Measurements from ENCODE around the gene KIF7. TPM values are rescaled to one million over a fixed set of nuclear protein-coding genes. Genes with fewer than 3 reads are reported as not detected.
A peak's percentile ranks its signal among the peaks of the same experiment; 100 is the strongest.

The KIF7 gene
- total RNA-seq, 1 experiment from 2014 or later: 5.0 TPM

DNA sequence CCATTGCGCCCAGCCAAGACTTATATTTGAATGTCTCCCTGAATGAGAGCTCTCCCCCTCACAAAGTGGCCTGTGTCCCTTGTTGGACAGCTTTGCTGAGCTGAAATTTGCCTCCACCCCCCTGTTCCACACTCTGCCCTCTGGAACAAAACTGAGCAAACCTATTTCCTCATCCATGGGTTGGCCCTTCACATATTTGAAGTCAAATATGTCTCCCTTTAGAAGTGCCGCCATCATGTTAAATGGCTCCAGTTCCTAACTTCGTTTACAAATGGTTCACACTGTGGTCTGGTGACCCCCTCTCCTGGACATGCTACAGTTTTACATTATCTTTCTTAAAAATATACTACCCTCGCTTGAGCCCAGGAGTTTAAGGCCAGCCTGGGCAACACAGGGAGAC, 19.3 kb upstream of the KIF7 start:
- Histone ChIP-seq H3K27me3 (0 out of 2 replicates have a peak, but pooled peaks cover 3% of the 10 kb centered on the region), H3K36me3 (no peaks in the 10 kb centered on the region), H3K4me3 (no peak overlapping the region), H3K4me1 (no peaks in the 10 kb centered on the region), H3K27ac (no peak overlapping the region), H3K9me3 (replicated peaks) (no peaks in the 10 kb centered on the region)
- DNase-seq: no peak

DNA sequence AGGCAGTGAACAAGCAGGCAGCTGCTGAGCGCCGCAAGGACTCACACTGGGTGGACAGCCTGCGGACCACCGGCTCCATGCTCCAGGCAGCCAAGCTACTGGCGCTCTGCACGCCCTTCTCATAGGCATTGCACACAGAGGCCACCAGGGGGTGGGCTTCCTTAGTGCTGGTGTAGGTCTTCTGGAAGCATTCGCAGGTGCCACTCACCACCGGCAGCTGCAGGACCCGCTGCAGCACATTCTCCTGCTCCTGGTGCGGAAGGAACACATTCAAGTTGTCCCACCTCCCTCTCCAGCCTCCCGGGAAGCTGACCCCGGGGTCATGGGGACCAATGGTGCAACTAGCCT, 17.9 kb upstream of the KIF7 start:
- no peaks in the 10 kb centered on the region for H3K36me3 ChIP-seq
- no peaks in the 10 kb centered on the region for H3K9me3 ChIP-seq (replicated peaks)
- H3K27me3 ChIP-seq: 0 out of 2 replicates have a peak, but pooled peaks cover 3% of the 10 kb centered on the region
- DNase-seq: peak; percentile 35 to 63
- H3K4me1 ChIP-seq: no peaks in the 10 kb centered on the region
- no peak overlapping the region for H3K4me3 ChIP-seq
- H3K27ac ChIP-seq: no peak overlapping the region

DNA sequence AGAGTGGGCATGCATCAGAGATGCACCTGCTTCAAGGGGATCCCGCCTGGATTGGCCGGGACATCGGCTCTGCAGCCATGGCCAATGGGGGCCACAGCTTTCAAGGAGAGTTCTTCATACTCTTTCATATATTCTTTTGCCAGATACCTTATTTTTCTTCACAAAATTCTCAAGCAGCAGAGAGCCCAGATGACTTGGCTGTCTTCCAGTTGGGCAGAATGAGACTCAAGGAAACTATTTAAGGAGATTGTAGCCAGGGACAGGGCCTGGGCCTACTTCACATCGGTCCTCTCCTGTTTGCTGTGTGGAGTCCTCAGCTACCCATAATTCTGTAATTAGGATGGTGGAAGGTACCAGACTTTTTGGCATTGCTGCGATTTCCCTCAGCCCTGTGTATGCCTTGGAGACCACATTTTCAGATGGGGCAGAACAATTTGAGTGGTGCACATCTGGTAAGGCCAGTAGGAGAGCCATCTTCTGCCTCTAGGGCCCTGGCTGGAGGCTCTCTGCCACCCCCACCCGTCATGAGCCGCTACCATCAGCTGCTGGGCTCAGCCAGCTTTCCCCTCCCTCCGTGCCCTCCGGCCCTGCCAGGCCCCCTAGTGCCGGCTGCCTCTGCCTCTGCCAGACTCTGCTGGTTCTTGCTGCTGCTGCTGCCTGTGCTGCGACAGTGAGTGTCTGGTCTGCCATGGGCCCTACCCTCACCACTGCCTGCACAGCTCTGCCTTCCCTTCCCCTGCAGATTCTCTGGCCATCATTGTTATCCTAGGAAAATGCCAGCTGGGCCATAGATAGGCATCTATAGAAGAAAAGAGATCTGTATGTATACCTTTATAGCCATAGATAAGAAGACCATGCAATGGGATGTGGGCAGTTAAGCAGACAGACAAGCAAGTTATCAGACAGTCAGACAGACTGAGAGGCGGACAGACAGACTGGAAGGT, 17.2 kb upstream of the KIF7 start:
- no peaks in the 10 kb centered on the region for H3K36me3 ChIP-seq
- H3K4me1 ChIP-seq: no peaks in the 10 kb centered on the region
- 0 out of 2 replicates have a peak, but pooled peaks cover 3% of the 10 kb centered on the region for H3K27me3 ChIP-seq
- no peaks in the 10 kb centered on the region for H3K9me3 ChIP-seq (replicated peaks)
- no peak overlapping the region for H3K27ac ChIP-seq
- no peak for DNase-seq
- no peak overlapping the region for H3K4me3 ChIP-seq

DNA sequence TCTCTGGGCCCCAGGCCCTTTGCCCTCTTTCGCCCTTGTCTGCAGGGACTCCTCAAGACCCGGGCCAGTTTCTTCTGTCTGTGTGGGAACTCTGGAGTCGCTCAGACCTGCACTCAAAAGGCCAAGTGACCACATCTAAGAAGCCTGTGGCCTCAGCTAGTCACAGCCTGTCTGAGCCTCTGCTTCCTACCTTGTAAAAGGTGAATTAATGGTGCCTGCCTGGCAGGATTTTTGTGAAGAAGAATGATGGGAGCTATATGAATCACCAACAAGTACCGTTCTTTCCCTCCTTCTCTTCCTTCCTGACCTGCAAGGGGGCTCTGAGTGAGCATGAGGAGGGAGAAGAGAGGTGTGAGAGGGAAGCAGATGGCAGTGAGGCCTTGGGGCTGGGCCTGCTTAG, 16.4 kb upstream of the KIF7 start:
- Histone ChIP-seq H3K27ac (no peak overlapping the region), H3K36me3 (no peaks in the 10 kb centered on the region), H3K9me3 (replicated peaks) (no peaks in the 10 kb centered on the region), H3K4me1 (no peaks in the 10 kb centered on the region), H3K4me3 (no peak overlapping the region), H3K27me3 (0 out of 2 replicates have a peak, but pooled peaks cover 3% of the 10 kb centered on the region)
- no peak for DNase-seq

DNA sequence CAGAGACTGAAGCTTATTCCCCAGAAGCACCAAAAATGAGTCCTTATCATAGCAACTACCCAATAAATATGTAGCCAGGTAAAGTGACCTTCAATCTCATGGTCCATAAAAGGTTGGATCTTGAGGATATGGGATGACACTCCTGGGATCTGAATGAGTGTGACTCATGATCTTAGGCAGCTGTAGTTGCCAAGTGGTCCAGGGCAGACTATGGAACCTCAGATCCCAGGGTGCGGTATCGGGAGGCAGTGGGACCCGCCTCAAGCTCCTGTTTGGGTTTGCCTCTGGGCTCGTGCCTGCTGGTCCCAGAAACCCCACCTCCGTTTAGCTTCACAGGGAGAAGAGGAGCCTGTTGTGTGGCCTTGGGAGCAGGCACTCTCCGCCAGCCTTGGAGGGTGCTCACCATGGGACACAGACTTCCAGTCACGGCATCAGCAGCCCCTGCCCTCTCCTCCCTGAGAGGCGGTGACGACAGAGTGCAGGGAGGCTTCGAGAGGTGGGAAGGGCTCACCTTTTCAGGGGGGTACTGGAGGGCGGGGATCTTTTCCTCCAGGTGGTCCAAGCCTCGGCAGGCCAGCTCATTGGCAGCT, 15.8 kb upstream of the KIF7 start:
- Histone ChIP-seq H3K27ac (no peak overlapping the region), H3K4me3 (no peak overlapping the region), H3K27me3 (0 out of 2 replicates have a peak, but pooled peaks cover 3% of the 10 kb centered on the region), H3K36me3 (no peaks in the 10 kb centered on the region), H3K4me1 (no peaks in the 10 kb centered on the region), H3K9me3 (replicated peaks) (no peaks in the 10 kb centered on the region)
- DNase-seq: no peak

DNA sequence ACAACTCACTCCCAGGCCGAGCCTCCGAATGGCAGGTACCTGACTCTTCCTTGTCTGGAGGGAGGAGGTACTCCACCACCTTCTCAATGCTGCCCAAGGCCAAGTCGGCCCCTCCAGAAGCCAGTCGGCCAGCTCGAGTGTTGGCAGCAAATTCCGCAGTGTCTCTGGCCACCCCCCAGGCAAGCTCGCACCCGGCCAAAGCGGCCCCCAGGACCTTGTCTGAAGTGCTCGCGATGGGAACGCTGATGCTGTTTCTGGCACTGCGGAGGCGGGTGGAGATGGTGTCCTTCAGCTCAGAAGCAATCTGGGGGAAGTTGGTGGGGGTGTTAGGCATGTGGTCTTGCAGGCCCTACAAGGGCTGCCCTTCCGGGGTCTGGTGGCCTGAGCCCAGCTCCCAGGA, 14.7 kb upstream of the KIF7 start:
- Histone ChIP-seq H3K27ac (no peak overlapping the region), H3K4me3 (no peak overlapping the region), H3K4me1 (no peaks in the 10 kb centered on the region), H3K27me3 (0 out of 2 replicates have a peak, but pooled peaks cover 4% of the 10 kb centered on the region), H3K9me3 (replicated peaks) (no peaks in the 10 kb centered on the region), H3K36me3 (no peaks in the 10 kb centered on the region)
- no peak for DNase-seq

DNA sequence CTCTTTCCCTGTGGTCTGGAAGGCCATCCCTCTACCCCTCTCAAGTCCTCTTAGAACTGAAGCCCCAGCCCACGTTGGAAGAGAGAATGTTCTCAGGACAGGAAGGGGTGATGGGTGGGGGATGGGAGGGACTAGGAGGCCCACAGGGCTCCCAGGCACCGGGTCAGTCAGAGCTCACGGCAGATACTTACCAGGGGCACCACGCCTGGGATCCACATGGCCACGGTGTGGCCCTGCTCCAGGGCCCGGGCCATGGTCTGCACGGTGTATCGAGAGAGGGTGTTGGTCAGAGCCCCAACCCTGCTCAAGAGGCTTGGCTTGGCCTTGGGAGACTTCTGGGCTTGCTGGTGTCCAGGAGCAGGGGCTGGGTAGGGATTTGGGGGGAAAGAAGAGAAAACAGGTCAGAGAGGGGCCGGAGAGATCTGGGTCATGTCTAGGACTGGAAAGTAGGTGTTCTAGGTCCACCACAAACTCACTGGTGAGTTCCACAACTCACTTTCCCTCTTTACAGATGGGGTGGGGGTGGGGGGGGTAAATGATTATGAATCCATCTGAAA, 14.1 kb upstream of the KIF7 start:
- Histone ChIP-seq H3K36me3 (no peaks in the 10 kb centered on the region), H3K4me3 (no peak overlapping the region), H3K9me3 (replicated peaks) (no peaks in the 10 kb centered on the region), H3K27me3 (0 out of 2 replicates have a peak, but pooled peaks cover 7% of the 10 kb centered on the region), H3K4me1 (no peaks in the 10 kb centered on the region), H3K27ac (no peak overlapping the region)
- DNase-seq: no peak

DNA sequence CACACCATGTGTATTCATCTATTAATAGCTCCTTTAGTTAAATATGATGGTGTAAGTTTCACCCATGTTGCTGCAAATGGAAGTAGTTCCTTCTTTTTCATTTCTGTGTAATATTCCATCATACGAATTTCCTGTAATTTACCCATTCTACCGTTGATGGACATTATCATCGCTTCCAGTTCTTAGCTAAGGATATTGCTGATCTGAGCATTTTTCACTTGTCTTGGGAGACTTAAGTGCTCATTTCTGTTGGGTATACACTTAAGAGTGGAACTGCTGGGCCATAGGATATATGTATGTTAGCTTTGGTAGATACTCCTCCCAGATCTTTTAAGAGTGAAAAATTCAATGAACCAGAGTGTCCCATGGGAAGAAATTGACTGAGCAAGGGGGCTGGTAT, 12.9 kb upstream of the KIF7 start:
- Histone ChIP-seq H3K36me3 (no peaks in the 10 kb centered on the region), H3K27me3 (0 out of 2 replicates have a peak, but pooled peaks cover 7% of the 10 kb centered on the region), H3K4me3 (no peak overlapping the region), H3K4me1 (no peaks in the 10 kb centered on the region), H3K27ac (no peak overlapping the region), H3K9me3 (replicated peaks) (no peaks in the 10 kb centered on the region)
- no peak for DNase-seq

DNA sequence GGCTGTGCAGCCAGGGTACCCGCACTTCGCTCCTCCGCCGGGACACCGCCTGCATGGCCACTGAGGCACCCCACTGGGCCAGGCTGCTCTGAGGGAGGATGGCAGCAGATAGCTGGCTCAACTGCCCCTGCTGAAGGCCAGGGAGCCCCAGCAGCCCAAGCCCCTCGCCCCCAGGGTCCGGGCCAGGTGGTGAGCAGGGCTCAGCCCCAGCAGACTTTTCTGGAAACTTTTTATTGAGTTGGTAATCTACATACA, 12.4 kb upstream of the KIF7 start:
- Histone ChIP-seq H3K27me3 (0 out of 2 replicates have a peak, but pooled peaks cover 7% of the 10 kb centered on the region), H3K4me1 (peaks cover 2% of the 10 kb centered on the region; the same call in 1 of the 2 replicates), H3K36me3 (no peaks in the 10 kb centered on the region), H3K9me3 (replicated peaks) (no peaks in the 10 kb centered on the region), H3K27ac (no peak overlapping the region), H3K4me3 (no peak overlapping the region)
- DNase-seq: no peak

DNA sequence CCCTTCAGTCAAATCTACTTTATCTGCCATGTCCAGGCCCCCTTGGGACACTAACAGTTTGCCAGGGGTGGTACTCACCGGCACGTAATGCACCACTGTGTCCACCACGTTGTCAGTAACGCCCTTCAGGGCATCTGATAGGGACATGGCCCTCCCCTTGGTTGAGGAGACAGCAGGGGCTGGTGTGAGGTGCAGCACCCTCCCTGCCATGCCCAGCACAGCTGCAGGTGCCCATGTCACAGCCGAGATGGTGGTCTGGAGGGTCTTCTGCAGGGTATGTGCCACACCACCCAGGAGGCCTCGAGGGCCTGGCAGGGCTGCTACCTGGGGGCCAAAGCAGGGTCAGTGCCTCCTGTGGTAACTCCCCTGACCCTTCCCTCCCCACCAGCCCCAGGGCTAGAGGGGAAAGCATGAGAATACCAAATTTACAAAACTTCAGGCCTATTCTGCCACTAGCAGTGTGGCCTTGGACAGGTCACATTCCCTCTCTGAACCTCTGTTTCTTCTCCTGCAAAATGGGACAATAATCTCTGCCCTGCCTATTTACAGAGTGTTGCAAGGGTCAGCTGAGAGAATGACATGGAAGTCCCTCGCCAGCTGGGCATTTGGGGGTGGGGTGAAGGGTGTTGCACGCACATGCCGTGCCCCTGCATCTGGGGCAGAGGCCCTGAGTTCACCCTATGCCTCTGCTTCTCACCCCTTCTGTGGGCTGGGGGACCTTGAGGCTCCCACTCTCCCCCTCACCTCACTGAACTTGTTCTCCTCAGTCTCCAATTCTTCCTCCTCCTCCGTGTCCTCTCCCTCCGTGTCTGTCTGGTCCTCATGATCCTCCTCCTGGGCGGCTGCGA, 11.8 kb upstream of the KIF7 start:
- Histone ChIP-seq H3K4me3 (no peak overlapping the region), H3K9me3 (replicated peaks) (no peaks in the 10 kb centered on the region), H3K4me1 (peaks cover 4% of the 10 kb centered on the region; the same call in 1 of the 2 replicates), H3K27me3 (0 out of 2 replicates have a peak, but pooled peaks cover 7% of the 10 kb centered on the region), H3K27ac (no peak overlapping the region), H3K36me3 (no peaks in the 10 kb centered on the region)
- no peak for DNase-seq

DNA sequence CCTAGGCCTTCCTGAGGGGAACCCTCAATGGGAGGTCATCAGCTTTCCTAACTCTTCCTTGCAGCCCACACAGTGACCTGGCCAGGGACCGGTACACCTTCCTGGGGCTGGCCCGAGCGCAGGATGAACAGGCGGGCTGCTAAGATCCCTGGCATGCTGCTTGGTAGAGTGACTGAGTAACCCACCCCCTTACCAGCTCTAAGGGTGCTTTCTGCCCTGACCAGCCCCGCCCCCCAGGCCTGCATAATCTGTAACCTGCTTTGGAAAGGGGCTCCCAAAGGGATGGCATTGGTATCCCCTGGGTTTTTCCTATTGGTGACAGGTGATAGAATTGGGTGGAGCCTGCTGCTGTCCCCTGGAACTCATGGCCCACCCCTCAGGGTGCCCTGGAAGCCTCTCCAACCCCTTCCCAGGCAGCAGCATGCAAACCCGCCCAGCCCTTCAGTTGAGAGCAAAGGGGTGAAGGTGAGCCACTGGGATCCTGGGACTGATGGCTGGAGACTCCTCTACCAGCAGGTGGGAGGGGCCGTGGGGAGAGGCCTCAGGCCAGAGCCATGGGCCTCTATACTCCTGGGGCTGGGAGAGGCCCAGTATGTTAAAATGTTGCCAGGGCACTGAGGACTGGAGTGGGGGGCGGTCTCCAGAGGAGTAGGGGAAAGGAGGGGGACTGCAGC, 11.1 kb upstream of the KIF7 start:
- Histone ChIP-seq H3K27ac (no peak overlapping the region), H3K4me3 (no peak overlapping the region)
- DNase-seq: no peak

DNA sequence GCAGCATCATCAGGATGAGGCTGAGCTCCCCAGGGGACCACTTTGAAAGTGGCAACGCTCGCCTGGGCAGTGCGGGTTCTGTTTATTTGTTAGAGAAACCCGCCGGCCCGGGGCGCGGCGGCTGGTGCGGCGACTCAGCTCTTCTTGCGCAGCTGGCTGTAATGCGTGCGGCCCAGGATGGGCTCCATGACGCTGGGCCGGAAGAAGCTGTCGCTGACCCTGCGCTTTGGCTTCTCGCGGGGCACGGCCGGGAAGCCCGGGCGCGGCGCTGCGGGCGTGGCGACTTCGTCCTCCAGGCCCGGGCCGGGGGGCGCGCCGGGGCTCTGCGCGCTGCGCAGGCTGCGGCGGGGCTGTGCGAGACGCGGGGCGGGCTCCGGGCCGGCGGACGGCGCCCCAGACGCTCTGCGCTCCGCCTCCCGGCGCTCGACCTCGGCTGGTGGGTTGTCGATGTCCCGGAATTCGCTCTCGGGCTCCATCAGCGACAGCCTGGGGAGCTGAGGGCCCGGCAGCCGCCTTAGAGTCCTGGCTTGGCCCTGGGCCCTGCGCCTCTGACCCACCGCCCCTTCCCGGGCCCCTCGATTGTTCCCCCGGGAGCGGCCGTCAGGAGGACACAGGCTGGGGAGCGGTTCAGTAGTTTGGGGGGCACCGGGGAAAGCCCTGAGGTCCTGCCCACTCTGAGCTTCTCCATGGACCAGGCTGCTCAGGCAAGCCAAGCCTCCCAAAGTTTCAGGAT, 10.3 kb upstream of the KIF7 start:
- Histone ChIP-seq H3K27ac (no peak overlapping the region), H3K4me1 (peaks cover 4% of the 10 kb centered on the region; the same call in 1 of the 2 replicates), H3K27me3 (0 out of 2 replicates have a peak, but pooled peaks cover 4% of the 10 kb centered on the region), H3K9me3 (replicated peaks) (no peaks in the 10 kb centered on the region), H3K36me3 (no peaks in the 10 kb centered on the region), H3K4me3 (no peak overlapping the region)
- DNase-seq: no peak

More for the DNA sequence above, 11.1 kb upstream of the KIF7 start:
- H3K27me3 ChIP-seq: 0 out of 2 replicates have a peak, but pooled peaks cover 7% of the 10 kb centered on the region
- H3K4me1 ChIP-seq: peaks cover 4% of the 10 kb centered on the region; the same call in 1 of the 2 replicates
- H3K36me3 ChIP-seq: no peaks in the 10 kb centered on the region
- H3K9me3 ChIP-seq (replicated peaks): no peaks in the 10 kb centered on the region

DNA sequence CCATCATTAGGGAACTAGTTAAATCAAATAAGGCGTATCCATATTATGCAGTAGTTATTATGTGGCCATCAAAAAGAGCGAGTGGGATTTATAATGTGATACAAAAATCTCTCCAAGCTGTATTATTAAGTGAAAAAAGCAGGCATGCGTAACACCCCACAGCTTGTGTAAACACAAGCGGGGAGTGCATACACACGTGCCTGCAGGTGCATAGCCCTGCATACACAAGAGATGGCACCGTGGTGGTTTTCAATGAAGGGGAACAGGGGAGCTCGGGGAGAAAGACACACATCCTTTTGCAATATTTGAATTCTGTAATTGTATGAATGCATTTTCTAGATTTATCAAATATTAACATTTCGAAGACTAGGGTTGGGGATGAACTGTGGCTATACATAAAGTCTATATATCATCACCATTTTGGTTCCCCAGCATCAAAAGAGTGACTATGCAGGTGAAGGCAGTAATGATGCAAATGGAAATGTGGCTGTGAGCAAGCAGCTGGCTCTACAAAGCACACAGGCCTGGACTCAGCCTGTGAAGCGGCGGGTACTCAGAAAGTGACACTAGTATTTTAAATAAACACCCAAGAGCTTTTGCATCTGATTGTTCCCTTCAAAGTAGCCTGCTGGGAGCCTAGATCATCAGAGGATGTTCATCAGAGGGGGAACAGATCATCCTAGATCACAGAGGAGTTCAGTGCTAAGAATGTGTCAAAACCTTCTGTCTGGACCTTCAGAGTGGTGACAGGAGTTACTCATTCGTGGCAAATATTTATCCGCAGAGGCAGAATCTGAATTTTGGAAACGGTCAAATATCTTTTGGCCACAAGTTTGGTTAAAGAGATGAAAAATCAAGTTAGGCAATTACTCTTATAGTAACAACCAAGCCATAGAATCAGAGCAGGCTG, 9.4 kb upstream of the KIF7 start:
- Histone ChIP-seq H3K27me3 (0 out of 2 replicates have a peak, but pooled peaks cover 3% of the 10 kb centered on the region), H3K27ac (no peak overlapping the region), H3K9me3 (replicated peaks) (no peaks in the 10 kb centered on the region), H3K36me3 (no peaks in the 10 kb centered on the region), H3K4me3 (no peak overlapping the region), H3K4me1 (peaks cover 4% of the 10 kb centered on the region; the same call in 1 of the 2 replicates)
- no peak for DNase-seq
